ENCODE results near the gene EIF2D. TPM values are rescaled to one million over a fixed set of nuclear protein-coding genes. Genes with fewer than 3 reads are reported as not detected.

Gene EIF2D, protein sequence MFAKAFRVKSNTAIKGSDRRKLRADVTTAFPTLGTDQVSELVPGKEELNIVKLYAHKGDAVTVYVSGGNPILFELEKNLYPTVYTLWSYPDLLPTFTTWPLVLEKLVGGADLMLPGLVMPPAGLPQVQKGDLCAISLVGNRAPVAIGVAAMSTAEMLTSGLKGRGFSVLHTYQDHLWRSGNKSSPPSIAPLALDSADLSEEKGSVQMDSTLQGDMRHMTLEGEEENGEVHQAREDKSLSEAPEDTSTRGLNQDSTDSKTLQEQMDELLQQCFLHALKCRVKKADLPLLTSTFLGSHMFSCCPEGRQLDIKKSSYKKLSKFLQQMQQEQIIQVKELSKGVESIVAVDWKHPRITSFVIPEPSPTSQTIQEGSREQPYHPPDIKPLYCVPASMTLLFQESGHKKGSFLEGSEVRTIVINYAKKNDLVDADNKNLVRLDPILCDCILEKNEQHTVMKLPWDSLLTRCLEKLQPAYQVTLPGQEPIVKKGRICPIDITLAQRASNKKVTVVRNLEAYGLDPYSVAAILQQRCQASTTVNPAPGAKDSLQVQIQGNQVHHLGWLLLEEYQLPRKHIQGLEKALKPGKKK
- polyA plus RNA-seq (ENCODE audit: insufficient read length in 3 of 3), result 10 to 100 TPM; 77.1 to 97.2 (median 89.5) TPM
- long read RNA-seq, donor 1, transcript EIF2D-201 (15 exons, 2,005 nt), result major isoform, 15 of 15 reads
- long read RNA-seq, donor 1, partial matches to known transcripts, result 0 of 15 reads
- long read RNA-seq, donor 1, other reads (novel, unspliced or antisense), result 0 of 15 reads
- long read RNA-seq, donor 2, transcript EIF2D-201 (15 exons, 2,005 nt), result major isoform, 26 of 32 reads
- long read RNA-seq, donor 2, partial matches to known transcripts, result 6 of 32 reads
- long read RNA-seq, donor 2, other reads (novel, unspliced or antisense), result 0 of 32 reads
- long read RNA-seq, donor 3, transcript EIF2D-201 (15 exons, 2,005 nt), result major isoform, 20 of 30 reads
- long read RNA-seq, donor 3, partial matches to known transcripts, result 10 of 30 reads
- long read RNA-seq, donor 3, other reads (novel, unspliced or antisense), result 0 of 30 reads
- long read RNA-seq, donor 4, transcript EIF2D-201 (15 exons, 2,005 nt), result major isoform, 11 of 13 reads
- long read RNA-seq, donor 4, partial matches to known transcripts, result 0 of 13 reads
- long read RNA-seq, donor 4, other reads (novel, unspliced or antisense), result 0 of 13 reads
- long read RNA-seq, donor 5, transcript EIF2D-201 (15 exons, 2,005 nt), result major isoform, 8 of 8 reads
- long read RNA-seq, donor 5, partial matches to known transcripts, result 0 of 8 reads
- long read RNA-seq, donor 5, other reads (novel, unspliced or antisense), result 0 of 8 reads
- long read RNA-seq, donor 6, transcript EIF2D-201 (15 exons, 2,005 nt), result major isoform, 11 of 17 reads
- long read RNA-seq, donor 6, partial matches to known transcripts, result 6 of 17 reads
- long read RNA-seq, donor 6, other reads (novel, unspliced or antisense), result 0 of 17 reads
- long read RNA-seq, donor 7, transcript EIF2D-201 (15 exons, 2,005 nt), result major isoform, 14 of 25 reads
- long read RNA-seq, donor 7, partial matches to known transcripts, result 11 of 25 reads
- long read RNA-seq, donor 7, other reads (novel, unspliced or antisense), result 0 of 25 reads
- long read RNA-seq, donor 8, transcript EIF2D-201 (15 exons, 2,005 nt), result major isoform, 5 of 5 reads
- long read RNA-seq, donor 8, partial matches to known transcripts, result 0 of 5 reads
- long read RNA-seq, donor 8, other reads (novel, unspliced or antisense), result 0 of 5 reads
- long read RNA-seq, donor 9, transcript EIF2D-201 (15 exons, 2,005 nt), result major isoform, 18 of 39 reads
- long read RNA-seq, donor 9, partial matches to known transcripts, result 16 of 39 reads
- long read RNA-seq, donor 9, other reads (novel, unspliced or antisense), result 5 of 39 reads
- long read RNA-seq, donor 10, transcript EIF2D-201 (15 exons, 2,005 nt), result major isoform, 7 of 13 reads
- long read RNA-seq, donor 10, partial matches to known transcripts, result 5 of 13 reads
- long read RNA-seq, donor 10, other reads (novel, unspliced or antisense), result 0 of 13 reads
- long read RNA-seq, donor 11, transcript EIF2D-201 (15 exons, 2,005 nt), result major isoform, 12 of 25 reads
- long read RNA-seq, donor 11, partial matches to known transcripts, result 12 of 25 reads
- long read RNA-seq, donor 11, other reads (novel, unspliced or antisense), result 0 of 25 reads
- long read RNA-seq, donor 12, transcript EIF2D-201 (15 exons, 2,005 nt), result major isoform, 11 of 16 reads
- long read RNA-seq, donor 12, partial matches to known transcripts, result 5 of 16 reads
- long read RNA-seq, donor 12, other reads (novel, unspliced or antisense), result 0 of 16 reads
- long read RNA-seq, donor 13, transcript EIF2D-201 (15 exons, 2,005 nt), result major isoform, 12 of 29 reads
- long read RNA-seq, donor 13, partial matches to known transcripts, result 15 of 29 reads
- long read RNA-seq, donor 13, other reads (novel, unspliced or antisense), result 0 of 29 reads
- long read RNA-seq, donor 14, result 0 reads
- long read RNA-seq, donor 15, transcript EIF2D-201 (15 exons, 2,005 nt), result major isoform, 17 of 22 reads
- long read RNA-seq, donor 15, partial matches to known transcripts, result 5 of 22 reads
- long read RNA-seq, donor 15, other reads (novel, unspliced or antisense), result 0 of 22 reads
- long read RNA-seq, donor 16, transcript EIF2D-201 (15 exons, 2,005 nt), result major isoform, 20 of 32 reads
- long read RNA-seq, donor 16, partial matches to known transcripts, result 12 of 32 reads
- long read RNA-seq, donor 16, other reads (novel, unspliced or antisense), result 0 of 32 reads

DNA sequence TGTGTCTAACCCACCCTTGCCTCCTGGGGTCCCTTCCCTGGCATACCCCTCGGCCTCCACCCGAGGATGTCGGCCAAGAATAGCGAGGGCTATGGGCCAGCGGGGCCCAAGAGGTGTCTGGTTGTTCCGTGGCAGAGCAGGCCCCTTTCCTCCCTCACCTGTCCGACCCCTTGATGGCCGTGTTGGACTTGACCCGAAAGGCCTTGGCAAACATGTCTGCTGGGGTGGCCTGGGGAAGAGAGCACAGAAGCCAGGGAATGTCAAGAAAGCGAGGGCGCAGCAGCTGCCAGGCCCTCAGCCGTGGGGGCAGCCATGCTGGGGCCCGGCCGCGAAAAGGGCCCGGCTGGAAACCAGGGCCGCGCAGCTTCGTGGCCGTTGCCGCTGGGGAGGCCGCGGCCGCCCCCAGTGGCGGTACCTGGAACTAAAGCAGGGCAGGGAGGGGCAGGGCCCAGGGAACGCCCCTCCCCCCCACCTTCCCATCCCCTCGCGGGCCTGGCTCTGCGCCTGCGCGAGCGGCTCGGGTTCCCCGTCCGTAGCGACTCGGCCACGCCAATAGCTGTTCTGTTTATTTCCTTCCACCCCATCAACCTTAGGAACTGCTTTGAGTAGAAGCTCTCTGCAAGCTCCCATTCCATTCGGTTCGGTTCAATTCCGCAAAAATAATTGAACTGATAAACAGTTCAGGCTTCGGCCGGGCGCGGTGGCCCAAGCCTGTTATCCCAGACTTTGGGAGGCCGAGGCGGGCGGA, at the start of gene EIF2D:
EIF2D (minus strand) TSS at position 337 of the 748 bp plus-strand sequence; CDS start at position 214, 123 bp downstream.
- DNase-seq, result peak; percentile 92

DNA sequence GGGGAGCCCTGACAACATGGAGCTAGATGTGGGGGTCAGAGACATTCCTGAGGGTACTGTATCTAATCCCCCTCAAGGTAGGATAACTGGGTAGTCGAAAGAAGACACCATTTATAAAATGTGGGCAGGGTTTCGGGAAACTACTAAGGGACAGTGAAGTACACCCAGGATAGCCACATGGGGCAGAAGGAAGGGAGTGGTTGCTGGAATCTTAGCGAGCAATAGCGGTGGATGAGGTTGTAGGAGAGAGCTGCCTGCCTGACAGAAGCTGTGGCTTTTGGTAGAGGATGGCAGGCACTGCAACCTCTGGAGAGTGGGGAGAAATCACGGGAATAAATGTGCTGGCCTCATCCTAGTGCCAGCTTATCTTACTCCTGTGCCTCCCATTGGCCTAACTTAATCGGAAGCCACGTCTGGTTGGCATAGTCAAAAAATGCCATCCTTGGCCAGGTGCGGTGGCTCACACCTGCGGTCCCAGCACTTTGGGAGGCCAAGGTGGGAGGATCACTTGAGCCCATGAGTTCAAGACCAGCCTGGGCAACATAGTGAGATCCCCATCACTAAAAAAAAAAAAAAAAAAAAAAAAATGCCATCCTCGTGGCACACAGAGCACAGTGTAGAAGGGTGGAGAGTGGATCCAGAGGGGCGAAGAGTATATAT, 49.0 kb upstream of the EIF2D start:
- no peak for DNase-seq

DNA sequence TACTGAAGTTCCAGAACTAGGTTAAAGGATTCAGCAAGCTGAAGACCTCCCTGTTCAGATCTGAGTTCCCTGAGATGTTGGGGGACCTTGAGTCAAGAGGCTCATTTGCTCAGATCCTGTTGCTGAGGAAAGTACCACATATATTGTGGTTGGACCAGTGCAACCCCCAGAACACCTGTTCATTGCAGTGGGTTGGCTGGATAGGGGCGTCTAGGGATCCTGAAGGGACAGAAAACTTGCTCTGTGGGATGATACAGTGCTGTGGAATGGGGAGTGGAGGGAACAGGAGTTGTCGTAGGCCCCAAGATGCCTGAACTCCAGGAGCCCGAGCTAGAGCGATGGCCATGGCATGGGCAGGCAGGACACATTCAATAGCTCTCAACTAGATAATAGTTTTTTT, 47.9 kb upstream of the EIF2D start:
- DNase-seq, result no peak

DNA sequence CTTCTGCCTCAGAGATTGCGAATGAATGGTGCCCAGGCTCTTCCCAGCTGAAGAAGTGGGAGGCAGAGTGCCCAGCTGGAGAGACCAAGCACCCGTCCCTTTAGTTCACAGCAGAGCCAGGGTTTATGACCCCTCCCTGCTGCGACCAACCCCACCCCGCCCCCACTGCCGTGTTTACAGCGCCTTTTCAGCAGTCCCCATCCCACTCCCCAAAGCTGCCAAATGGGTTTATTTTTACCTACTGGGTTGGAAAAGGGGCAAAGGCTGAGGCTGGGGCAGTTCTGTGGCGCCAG, 46.7 kb upstream of the EIF2D start:
- DNase-seq, result no peak

DNA sequence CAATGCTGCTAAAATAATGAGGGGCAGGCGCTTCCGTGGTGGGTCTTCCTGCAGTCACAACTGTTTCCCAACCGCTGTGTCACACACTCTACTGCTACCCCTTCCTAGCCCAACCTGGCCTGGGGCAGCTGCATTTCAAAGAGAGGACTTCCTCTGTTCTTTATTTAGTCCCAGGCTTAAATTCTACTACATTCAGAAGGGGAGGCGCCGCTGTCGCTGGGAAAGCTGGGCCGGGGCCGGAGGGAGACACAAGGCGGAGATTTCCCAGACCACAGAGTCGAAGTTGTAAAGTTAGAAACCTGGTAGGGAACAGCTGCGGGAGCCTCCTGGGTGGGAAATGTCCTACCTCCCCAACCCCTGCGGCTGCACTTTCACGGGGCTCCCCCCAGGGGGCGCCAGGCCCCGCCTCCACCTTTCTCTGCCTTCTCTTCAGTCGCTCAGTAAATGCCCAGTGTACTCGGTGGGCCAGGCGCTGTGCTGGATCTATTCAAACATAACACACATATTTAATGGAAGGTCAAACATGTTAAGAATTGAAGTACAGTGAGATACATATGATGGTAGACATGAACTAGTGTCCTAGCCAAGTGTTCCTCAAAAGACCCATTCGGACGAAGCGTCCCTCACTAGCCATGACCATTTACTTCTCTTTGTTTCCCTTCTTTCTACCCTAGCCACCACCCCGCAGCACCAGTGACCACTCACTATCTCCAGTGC, 46.2 kb upstream of the EIF2D start:
- DNase-seq, result no peak

DNA sequence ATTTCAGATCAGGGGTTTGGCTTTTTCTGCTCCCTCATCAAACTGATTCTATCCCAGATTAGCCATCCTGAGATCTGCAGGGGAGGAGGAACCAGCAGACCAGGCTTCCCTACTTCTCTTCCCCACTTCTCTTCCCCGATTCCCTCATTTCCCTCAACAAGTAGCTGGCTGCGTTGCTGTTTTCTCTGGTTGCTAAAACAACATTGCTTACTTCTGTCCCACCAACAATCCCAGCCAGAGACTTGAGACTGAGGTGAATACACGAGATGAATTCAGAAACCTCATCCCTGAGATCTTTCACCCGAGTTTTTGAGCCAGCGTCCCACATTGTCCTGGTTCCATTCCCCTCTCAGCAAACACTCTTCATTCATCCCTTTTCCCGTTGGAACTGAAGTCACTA, 45.5 kb upstream of the EIF2D start:
- DNase-seq, result no peak

DNA sequence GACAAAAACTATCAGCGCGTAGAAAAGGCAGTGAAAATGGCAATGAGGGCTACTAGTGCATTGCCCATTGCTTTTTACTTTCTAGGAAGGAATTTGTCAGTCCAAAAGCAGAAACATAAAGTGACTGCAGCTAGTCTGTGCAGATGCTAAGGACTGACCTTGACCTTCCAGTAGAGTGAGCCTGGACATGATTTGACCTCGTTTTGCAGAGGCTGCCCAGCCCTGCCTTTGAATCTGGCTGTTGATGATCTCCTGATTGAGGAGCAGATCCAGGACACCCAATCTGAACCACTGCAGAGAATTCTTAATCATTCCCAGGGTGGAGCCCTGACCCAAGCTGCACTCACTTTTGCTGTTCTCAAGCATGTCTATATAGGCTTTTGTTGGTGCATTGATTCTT, 44.7 kb upstream of the EIF2D start:
- no peak for DNase-seq

DNA sequence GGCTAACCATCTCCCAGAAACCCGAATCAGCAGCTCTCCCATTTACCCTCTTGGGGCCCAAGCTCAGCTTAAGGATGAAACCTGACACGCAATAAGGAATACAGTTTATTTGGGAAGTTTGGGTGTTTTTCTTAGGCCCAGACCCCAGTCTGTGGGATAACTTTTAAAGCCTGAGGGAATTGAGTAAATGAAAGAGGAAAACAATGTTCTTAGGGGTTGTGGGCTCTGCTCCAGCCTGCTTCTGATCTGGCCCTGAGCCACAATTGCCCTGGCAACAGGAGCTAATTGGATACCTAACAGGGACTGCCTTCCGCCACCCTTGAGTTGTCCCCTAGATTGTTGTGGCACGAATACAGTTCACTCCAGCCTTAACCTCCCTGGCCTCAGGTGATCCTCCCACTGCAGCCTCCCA, 43.2 kb upstream of the EIF2D start:
- no peak for DNase-seq

DNA sequence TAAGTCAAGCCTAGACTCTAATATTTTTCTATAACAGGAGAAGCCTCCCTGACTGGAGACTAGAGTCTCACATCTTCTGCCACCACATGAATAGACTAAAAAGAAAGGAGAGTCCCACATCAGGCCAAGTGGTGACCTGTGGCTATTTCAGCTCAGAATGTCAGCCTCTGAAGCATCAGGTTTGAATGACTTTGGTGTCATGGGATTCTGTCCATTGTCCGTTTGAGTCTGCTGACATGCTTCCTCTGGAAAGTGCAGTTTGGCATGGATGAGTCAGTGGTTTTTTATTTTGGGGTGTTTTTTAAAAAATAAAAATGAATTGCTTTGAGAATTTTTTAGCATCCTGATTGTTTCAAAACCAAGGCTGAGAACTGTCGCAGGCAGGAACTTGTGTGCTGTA, 42.6 kb upstream of the EIF2D start:
- DNase-seq, result no peak

DNA sequence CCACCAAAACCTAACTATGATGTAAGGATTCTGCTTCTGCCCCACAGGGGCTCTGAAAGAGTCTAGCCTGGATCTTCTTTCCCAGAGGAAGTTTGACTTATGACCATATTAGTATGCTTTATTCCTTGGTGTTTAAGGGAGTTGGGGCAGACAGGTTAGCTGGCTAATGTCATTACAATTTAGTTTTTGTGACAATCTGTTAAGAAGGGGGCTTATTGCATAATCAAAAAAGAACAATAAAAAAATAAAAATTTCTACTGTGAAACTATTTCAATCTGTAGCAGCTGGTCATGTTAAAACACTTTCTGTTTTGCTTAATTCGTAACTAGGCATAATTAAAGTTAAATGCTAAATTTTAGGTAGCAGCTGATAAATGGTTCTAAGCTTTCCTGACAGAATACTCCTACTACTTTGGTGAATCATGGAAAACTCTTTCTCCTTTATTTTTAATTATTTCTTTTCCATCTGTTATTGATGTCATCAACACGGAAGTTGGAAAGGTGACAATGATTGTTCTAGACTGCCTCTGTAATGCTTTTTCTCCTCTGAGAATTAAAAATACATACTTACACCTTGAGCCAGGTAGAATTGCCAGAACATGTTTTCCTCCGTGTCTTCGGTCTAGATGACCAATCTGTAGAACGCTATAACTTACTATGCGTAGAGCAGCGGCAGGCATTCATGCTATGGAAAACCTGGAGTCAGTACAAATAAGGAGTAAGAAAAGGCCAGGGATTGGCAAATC, 41.6 kb upstream of the EIF2D start:
- no peak for DNase-seq

DNA sequence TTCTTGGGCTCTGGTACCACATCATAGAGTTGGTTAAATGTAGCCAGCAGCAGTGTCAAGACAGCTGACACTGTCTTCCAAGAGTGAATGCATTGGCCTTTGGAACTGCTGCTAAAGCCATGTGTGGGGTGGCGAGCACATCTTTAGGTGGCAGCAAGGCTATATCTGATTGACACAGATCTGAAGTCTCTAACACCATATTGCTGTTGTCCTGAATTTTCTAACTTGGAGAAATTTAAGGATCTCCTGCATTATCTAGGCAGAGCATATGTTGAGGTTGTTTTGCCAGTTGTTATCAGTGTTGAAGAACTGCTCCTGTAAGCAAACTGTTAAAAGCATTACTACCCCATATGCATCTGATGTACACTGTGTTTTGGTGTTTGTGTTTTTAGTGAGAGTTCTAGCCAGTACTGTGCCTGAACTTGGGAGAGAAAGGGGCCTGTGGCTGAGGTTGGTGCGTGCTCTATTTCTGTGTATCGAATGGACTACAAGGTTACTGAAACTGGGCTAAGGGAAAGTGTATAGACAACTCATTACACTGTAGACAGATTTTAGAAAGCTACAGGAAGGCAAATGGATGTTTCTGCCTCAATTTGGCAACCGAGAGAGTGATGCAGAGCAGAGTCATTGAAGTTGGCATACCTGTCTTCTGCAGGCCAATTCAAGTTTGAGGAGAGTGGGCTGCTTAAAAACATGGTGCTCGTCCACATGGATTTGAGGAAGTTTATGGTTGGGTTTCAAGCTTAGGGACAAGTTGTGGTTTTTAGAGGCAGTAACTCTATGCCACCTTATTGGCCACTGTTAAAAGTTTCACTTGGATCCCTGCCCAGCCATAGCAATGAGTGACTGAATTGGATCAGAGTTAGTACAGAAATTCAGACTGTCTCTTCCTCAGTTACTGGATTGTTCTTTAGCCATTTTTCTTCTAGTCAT, 40.0 kb upstream of the EIF2D start:
- DNase-seq, result no peak

DNA sequence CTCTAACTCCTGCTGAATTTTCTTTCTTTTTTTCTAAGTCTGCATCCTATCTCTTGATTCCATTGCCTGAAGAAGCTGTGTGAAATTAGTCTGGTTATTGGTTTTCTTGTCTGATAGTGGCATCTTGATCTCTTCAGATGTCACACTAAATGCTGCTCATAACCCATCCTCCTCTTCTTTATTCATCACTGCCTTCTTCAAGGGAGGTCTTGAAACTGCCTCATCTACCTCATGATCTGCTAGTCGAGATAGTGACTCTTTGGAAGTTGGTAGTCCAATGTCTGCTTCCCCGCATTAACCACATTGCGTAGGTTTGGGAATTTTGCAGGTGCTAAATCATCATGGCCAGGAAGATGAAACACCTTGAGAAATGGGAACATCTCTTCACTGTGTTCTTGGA, 38.7 kb upstream of the EIF2D start:
- DNase-seq, result no peak

DNA sequence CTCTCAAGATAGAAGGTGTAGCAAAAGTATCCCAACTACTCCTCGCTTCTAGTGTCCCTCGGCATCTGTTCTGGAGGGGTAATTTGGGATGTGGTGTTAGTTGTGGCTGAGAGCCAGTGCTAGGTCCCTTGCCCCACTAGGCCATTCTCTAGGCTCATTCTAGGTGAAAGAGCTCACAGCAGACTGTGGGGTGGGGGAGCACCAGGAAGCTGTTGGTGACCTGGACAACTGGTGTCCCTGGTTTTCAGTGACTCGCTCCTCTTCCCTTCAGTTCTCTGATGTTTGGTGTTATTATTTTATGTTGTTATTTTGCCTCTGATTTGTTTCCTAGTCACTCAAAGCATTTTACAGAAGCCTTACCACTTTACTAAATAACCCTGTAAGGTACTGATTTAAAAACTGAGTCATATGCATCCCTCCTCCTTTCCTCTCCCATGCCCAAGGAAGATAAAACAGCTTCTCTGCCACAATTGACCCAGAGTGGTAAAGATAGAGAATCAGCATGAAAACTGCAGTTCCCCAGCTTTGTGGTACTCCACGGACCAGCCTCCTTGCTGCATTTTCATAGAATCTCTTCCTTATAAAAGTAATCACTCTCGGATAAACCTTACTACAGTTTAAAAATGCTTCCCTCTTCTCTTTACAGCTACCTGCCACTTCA, 37.1 kb upstream of the EIF2D start:
- no peak for DNase-seq

DNA sequence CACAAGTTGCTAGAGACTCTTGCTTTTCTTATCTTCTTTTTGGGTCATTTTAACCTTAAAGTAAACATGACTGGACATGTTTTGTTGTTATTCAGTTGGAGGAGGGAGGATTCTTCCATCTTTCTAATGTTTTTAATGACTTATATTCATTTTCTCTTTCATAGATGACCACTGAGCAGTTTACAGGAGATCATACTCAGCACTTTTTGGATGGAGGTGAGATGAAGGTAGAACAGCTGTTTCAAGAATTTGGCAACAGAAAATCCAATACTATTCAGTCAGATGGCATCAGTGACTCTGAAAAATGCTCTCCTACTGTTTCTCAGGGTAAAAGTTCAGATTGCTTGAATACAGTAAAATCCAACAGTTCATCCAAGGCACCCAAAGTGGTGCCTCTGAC, 35.0 kb upstream of the EIF2D start:
- no peak for DNase-seq

DNA sequence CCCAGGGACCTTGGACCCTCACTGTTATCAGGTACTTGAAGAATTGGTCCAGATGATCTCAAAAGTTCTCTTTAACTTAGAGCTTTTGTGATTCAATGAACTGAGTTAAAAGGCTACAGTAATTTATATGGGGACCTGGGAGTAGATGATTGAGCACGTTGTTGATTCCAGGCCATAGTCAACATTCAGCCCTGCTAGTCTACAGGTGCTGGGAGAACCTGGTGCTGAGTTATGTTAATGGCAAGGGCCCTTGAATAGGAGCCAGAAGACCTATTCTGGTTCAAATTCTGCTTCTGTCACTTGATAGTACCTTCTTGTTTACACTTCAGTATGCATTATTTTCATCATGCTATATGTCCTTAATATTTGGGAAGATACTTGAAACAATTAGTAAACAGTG, 34.2 kb upstream of the EIF2D start:
- DNase-seq, result no peak
